SHP77 treated with DMSO at 0.1 percent for 48 hours (cell line): ENCODE results near the gene TBC1D14.
"Not testable (repeated sequence)": the region's sequence is repeated elsewhere in the genome, so short reads cannot be mapped to it uniquely, and the experiment has no call there.

ENCODE experiments used
- DNase-seq: peaks from one replicate; lab custom pipeline; 2025; lab: John Stamatoyannopoulos, UW

Gene TBC1D14

GRCh38 chr4:6890971-6891370 lies 18.7 kb upstream of the TBC1D14 start:
- not testable (repeated sequence) for DNase-seq

- no peak for DNase-seq
Observed at GRCh38 chr4:6891436-6892170, 18.0 kb upstream of the TBC1D14 start.

- DNase-seq = no peak
Observed at GRCh38 chr4:6892190-6892908, 17.3 kb upstream of the TBC1D14 start.

GRCh38 chr4:6892909-6893202 lies 16.8 kb upstream of the TBC1D14 start:
- DNase-seq = no peak

GRCh38 chr4:6893449-6894085 lies 16.1 kb upstream of the TBC1D14 start:
- DNase-seq = no peak

- no peak for DNase-seq
Observed at GRCh38 chr4:6894086-6894478, 15.5 kb upstream of the TBC1D14 start.

- DNase-seq = no peak
Observed at GRCh38 chr4:6894528-6895498, 14.8 kb upstream of the TBC1D14 start.

- DNase-seq = no peak
Observed at GRCh38 chr4:6896035-6896434, 13.6 kb upstream of the TBC1D14 start.

- DNase-seq = no peak
Observed at GRCh38 chr4:6898763-6899162, 10.9 kb upstream of the TBC1D14 start.

GRCh38 chr4:6900181-6900812 lies 9.3 kb upstream of the TBC1D14 start:
- no peak for DNase-seq

GRCh38 chr4:6900956-6901355 lies 8.7 kb upstream of the TBC1D14 start:
- no peak for DNase-seq

- DNase-seq = no peak
Observed at GRCh38 chr4:6901669-6902317, 7.8 kb upstream of the TBC1D14 start.

GRCh38 chr4:6902318-6903042 lies 7.1 kb upstream of the TBC1D14 start:
- no peak for DNase-seq

- no peak for DNase-seq
Observed at GRCh38 chr4:6905516-6906445, 3.8 kb upstream of the TBC1D14 start.

GRCh38 chr4:6906486-6906885 lies 3.1 kb upstream of the TBC1D14 start:
- DNase-seq = not testable (repeated sequence)

- no peak for DNase-seq
Observed at GRCh38 chr4:6907658-6908191, 1.9 kb upstream of the TBC1D14 start.

- no peak for DNase-seq
Observed at GRCh38 chr4:6908432-6909112, 1.1 kb upstream of the TBC1D14 start.

GRCh38 chr4:6909970-6910339 lies 329 bp downstream of the TBC1D14 start:
- no peak for DNase-seq
